Transverse colon (tissue), 4 donors: ENCODE data around the gene IGDCC3. TPM values are rescaled to one million over a fixed set of nuclear protein-coding genes. Genes with fewer than 3 reads are reported as not detected.
"Not testable (repeated sequence)": the region's sequence is repeated elsewhere in the genome, so short reads cannot be mapped to it uniquely, and the experiment has no call there.

ENCODE experiments used
- DNase-seq: peaks from one replicate; pipeline ENCODE4 v3.0.0-alpha.2; 2019
- H3K27ac ChIP-seq, 4 donors: fragments of 200-600 bp; sonication (generic); 2 replicates each; pipeline ENCODE4 v1.5.1; 2016 to 2018; ENCODE audit warnings: inconsistent platforms in 4 of 4
- H3K27me3 ChIP-seq: fragments of 200-600 bp; sonication (generic); 2 replicates; pipeline ENCODE4 v1.5.1; 2017; ENCODE audit warnings: inconsistent platforms
- H3K36me3 ChIP-seq, 4 donors: fragments of 200-600 bp; sonication (generic); 2 replicates each; pipeline ENCODE4 v1.5.1; 2017 to 2019; ENCODE audit warnings: inconsistent platforms in 4 of 4
- H3K4me1 ChIP-seq, 4 donors: fragments of 200-600 bp; sonication (generic); 2 replicates each; pipeline ENCODE4 v1.5.1; 2017 to 2020; ENCODE audit warnings: inconsistent platforms in 4 of 4
- H3K4me3 ChIP-seq, 4 donors: fragments of 200-600 bp; sonication (generic); 1 replicate in 1 of 4; 2 replicates in 3 of 4; pipeline versions ENCODE4 v1.5.1 to v1.6.1; 2017 to 2019; ENCODE audit warnings: inconsistent platforms in 4 of 4
- H3K9me3 ChIP-seq, 2 donors: fragments of 200-600 bp; sonication (generic); 2 replicates each; pipeline ENCODE4 v1.5.1; 2017 to 2019; ENCODE audit warnings: inconsistent platforms in 2 of 2
- CTCF ChIP-seq, 5 experiments: fragments of 200-600 bp in 3 of 5; fragments of 450-650 bp in 2 of 5; sonication (generic) in 3 of 5; IDR thresholded peaks; 1 replicate in 2 of 5; 2 replicates in 3 of 5; pipeline ENCODE4 v1.5.1; 2016 to 2017; ENCODE audit warnings: antibody characterized with exemption in 5 of 5, inconsistent platforms in 3 of 5, mild to moderate bottlenecking in 2 of 5, moderate library complexity in 1 of 5
- EP300 ChIP-seq: sonication (generic); formaldehyde crosslinking; IDR thresholded peaks from one replicate; pipeline ENCODE4 v1.6.1; 2017; ENCODE audit warnings: antibody characterized with exemption, low read depth
- POLR2A ChIP-seq: fragments of 450-650 bp; IDR thresholded peaks from one replicate; pipeline ENCODE4 v1.6.1; 2016; ENCODE audit warnings: antibody characterized with exemption, mild to moderate bottlenecking, moderate library complexity
- POLR2AphosphoS5 ChIP-seq, 3 donors: sonication (generic); formaldehyde crosslinking; IDR thresholded peaks; one replicate each; pipeline ENCODE4 v1.6.1; 2016; ENCODE audit warnings: antibody characterized with exemption in 3 of 3
- WGBS, 2 donors: methylation state at CpG; one replicate each; pipeline ENCODE4 v1.1.5; 2018; ENCODE audit warnings: low coverage in 1 of 2; 5-methylcytosine and 5-hydroxymethylcytosine counted together
- in situ Hi-C, 4 donors: fragments of 200-750 bp; cut with MboI; loops; one replicate each; pipeline versions ENCODE4 v1.15.0 to v1.15.1; 2017; ENCODE audit warnings: low sequenced_read_pairs in 3 of 4, low pct_ligation_motif_present in 1 of 4, low pct_unique_long_range_greater_than_20kb in 1 of 4
- intact Hi-C: fragments of 100-400 bp; cut with DNase I; formaldehyde crosslinking; loops from one replicate; pipeline ENCODE4 v1.15.1; 2023; ENCODE audit warnings: low total_unique reads
- total RNA-seq, 4 donors: library from RNA; depleted of rRNA; stranded (reverse); fragments of >200 nt; gene quantifications; one replicate each; pipeline ENCODE4 v1.1.0, GENCODE V29; 2016

The IGDCC3 gene
- total RNA-seq, 4 donors from 2014 or later = not detected

- TF ChIP-seq EP300 (no peak), CTCF (IDR thresholded peaks at IDR 0.05) (no peak), POLR2A (no peak), POLR2AphosphoS5 (IDR thresholded peaks at IDR 0.05) (no peak)
- Histone ChIP-seq H3K27ac (no peak overlapping the region), H3K4me3 (peak overlapping the region in 2 of 4 donors; percentile 25 to 56), H3K4me1 (peaks cover 5 to 12% (median 8%) of the 10 kb centered on the region in 4 donors), H3K36me3 (no peaks in the 10 kb centered on the region), H3K9me3 (no peaks in the 10 kb centered on the region), H3K27me3 (peaks cover 57% of the 10 kb centered on the region)
- in situ Hi-C loops = no loop called here
- DNase-seq = no peak
- 66% methylated on average over 10 of the region's 10 CpGs; no CpG with 5 or more reads in 1 of the 2 donors for WGBS, 2 donors
- intact Hi-C loops = no loop called here
Observed at GRCh38 chr15:65354835-65355172, 23.0 kb downstream of the IGDCC3 start.

GRCh38 chr15:65351972-65352371 lies 25.8 kb downstream of the IGDCC3 start:
- H3K36me3 ChIP-seq, intact Hi-C loops, DNase-seq, H3K4me3 ChIP-seq, in situ Hi-C loops, H3K9me3 ChIP-seq, H3K27ac ChIP-seq: not testable (repeated sequence)
- 44 to 58% methylated on average over 1 of the region's 1 CpG for whole genome bisulfite sequencing, 2 donors
- peaks cover 40% of the 10 kb centered on the region for H3K27me3 ChIP-seq
- peaks cover 5 to 12% (median 8%) of the 10 kb centered on the region in 4 donors for H3K4me1 ChIP-seq

- Histone ChIP-seq H3K36me3 (no peaks in the 10 kb centered on the region), H3K27me3 (peaks cover 16% of the 10 kb centered on the region), H3K4me3 (no peak overlapping the region), H3K4me1 (peaks cover 0 to 6% (median 1%) of the 10 kb centered on the region in 4 donors), H3K9me3 (no peaks in the 10 kb centered on the region), H3K27ac (no peak overlapping the region)
- WGBS, 2 donors = 76 to 86% methylated on average over 7 to 8 of the region's 8 CpGs
- no peak for TF ChIP-seq POLR2AphosphoS5 (IDR thresholded peaks at IDR 0.05)
- TF ChIP-seq POLR2A = no peak
- DNase-seq = no peak
- in situ Hi-C loops = no loop called here
- intact Hi-C loops = no loop called here
Observed at GRCh38 chr15:65349338-65349737, 28.5 kb downstream of the IGDCC3 start.

GRCh38 chr15:65347756-65348155 lies 30.0 kb downstream of the IGDCC3 start:
- 83 to 91% methylated on average over 6 to 8 of the region's 8 CpGs for WGBS, 2 donors
- intact Hi-C loops, in situ Hi-C loops, H3K4me3 ChIP-seq, DNase-seq, H3K27ac ChIP-seq, H3K36me3 ChIP-seq, H3K27me3 ChIP-seq, H3K9me3 ChIP-seq: not testable (repeated sequence)
- H3K4me1 ChIP-seq = peaks cover 0 to 20% (median 11%) of the 10 kb centered on the region in 4 donors

- no peak overlapping the region for H3K4me3 ChIP-seq
- in situ Hi-C loops (no loop called here), intact Hi-C loops (no loop called here)
- WGBS, 2 donors = 77 to 100% methylated on average over 1 to 6 of the region's 6 CpGs
- TF ChIP-seq POLR2AphosphoS5 (IDR thresholded peaks at IDR 0.05) = no peak
- TF ChIP-seq CTCF (IDR thresholded peaks at IDR 0.05) = no peak
- TF ChIP-seq EP300 = no peak
- no peak for TF ChIP-seq POLR2A
- H3K4me1 ChIP-seq = peaks cover 0 to 20% (median 11%) of the 10 kb centered on the region in 4 donors
- no peak overlapping the region for H3K27ac ChIP-seq
- no peak for DNase-seq
- no peaks in the 10 kb centered on the region for H3K36me3 ChIP-seq
- H3K9me3 ChIP-seq = no peaks in the 10 kb centered on the region
- peaks cover 2% of the 10 kb centered on the region for H3K27me3 ChIP-seq
Observed at GRCh38 chr15:65346856-65347598, 30.8 kb downstream of the IGDCC3 start.

- intact Hi-C loops = no loop called here
- Histone ChIP-seq H3K27me3 (no peaks in the 10 kb centered on the region), H3K4me3 (no peak overlapping the region), H3K27ac (no peak overlapping the region), H3K9me3 (no peaks in the 10 kb centered on the region), H3K36me3 (no peaks in the 10 kb centered on the region), H3K4me1 (peaks cover 0 to 25% (median 12%) of the 10 kb centered on the region in 4 donors)
- TF ChIP-seq EP300 (no peak), POLR2AphosphoS5 (IDR thresholded peaks at IDR 0.05) (no peak), CTCF (IDR thresholded peaks at IDR 0.05) (no peak), POLR2A (no peak)
- no peak for DNase-seq
- in situ Hi-C loops = no loop called here
- 77% methylated on average over 2 of the region's 2 CpGs; no CpG with 5 or more reads in 1 of the 2 donors for WGBS, 2 donors
Observed at GRCh38 chr15:65344914-65345275, 32.9 kb downstream of the IGDCC3 start.
